HG03135 (cell line): ENCODE measurements around the gene VAV1.
"Not testable (repeated sequence)": the region's sequence is repeated elsewhere in the genome, so short reads cannot be mapped to it uniquely, and the experiment has no call there.

Experiments used
- ATAC-seq: cut with Tn5 transposase; IDR thresholded peaks from one replicate; pipeline ENCODE4 v1.9.1; 2021; ENCODE audit warnings: mild to moderate bottlenecking, moderate library complexity; ENCODE audit not compliant: unreplicated experiment

The VAV1 gene

DNA sequence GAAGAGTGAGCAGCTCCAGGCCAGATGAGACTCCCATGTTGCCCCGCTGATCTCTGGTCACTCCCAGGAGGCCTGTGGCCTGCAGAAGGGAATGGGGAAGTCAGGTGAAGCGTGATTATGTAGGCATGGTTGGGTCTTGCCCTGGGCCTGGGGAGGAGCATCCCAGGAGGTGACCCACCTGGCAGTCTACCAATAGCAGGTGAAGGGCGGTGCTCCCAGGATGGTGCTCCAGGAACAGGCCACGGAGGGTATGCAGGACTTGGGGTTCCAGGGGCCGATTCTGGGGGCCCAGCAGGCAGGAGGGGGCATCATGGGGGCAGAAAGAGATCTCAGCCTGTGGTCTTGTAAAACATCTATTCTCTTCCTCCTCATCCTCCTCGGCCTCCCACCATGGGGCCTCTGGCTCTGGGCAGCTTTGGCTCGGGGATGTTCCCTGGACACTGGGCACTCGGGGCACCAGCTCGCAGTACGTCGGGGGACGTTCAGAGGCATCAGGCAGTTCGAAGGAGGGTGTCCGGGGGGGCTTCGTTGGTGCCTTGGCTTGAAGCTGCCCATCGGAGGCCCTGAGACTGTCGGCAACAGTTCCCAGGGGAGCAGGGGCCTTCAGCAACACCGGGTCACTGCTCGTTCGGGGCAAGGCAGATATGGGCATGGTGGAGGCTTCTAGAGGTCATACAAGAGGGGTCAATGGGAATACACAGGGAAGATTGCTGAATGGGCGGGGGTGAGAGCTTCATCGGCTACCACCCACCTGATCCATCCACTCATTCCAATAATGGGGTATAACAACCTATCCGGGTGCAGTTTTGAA lies 17.6 kb upstream of the VAV1 start:
- ATAC-seq = no peak

GRCh38 chr19:6760606-6761005 lies 11.9 kb upstream of the VAV1 start:
- no peak for ATAC-seq

GRCh38 chr19:6761053-6761676 lies 11.3 kb upstream of the VAV1 start:
- ATAC-seq = no peak

DNA sequence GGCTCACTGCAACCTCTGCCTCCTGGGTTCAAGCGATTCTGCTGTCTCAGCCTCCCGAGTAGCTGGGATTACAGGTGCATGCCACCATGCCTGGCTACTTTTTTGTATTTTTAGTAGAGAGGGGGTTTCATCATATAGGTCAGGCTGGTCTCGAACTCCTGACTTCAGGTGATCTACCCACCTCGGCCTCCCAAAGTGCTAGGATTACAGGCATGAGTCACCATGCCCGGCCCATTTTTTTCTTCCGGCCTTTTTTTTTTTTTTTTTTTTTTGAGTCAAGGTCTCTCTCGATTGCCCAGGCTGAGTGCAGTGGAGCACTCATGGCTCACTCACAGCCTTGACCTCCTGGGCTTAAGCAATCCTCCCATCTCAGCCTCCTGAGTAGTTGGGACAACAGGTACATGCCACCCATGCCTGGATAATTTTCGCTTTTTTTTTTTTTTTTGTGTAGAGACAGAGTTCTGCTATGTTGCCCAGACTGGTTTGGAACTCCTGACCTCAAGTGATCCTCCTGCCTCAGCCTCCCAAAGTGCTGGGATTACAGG lies 10.2 kb upstream of the VAV1 start:
- not testable (repeated sequence) for ATAC-seq

- no peak for ATAC-seq
Measured at GRCh38 chr19:6765738-6766356, 6.7 kb upstream of the VAV1 start.

- no peak for ATAC-seq
Measured at GRCh38 chr19:6766357-6767080, 6.0 kb upstream of the VAV1 start.

DNA sequence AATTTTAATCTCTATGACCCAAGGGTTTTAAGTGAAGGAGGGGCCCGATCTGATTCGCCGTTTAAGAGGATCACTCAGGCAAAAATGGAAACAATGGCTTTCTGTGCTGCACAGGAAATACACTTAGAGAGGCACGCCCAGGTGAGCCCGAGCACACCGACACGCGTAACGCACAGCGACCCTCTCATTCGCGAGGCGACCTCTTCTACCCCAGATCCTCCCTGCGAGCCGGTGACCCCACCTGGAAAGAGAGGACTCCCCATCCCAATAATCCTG lies 5.5 kb upstream of the VAV1 start:
- peak; percentile 22 for ATAC-seq

DNA sequence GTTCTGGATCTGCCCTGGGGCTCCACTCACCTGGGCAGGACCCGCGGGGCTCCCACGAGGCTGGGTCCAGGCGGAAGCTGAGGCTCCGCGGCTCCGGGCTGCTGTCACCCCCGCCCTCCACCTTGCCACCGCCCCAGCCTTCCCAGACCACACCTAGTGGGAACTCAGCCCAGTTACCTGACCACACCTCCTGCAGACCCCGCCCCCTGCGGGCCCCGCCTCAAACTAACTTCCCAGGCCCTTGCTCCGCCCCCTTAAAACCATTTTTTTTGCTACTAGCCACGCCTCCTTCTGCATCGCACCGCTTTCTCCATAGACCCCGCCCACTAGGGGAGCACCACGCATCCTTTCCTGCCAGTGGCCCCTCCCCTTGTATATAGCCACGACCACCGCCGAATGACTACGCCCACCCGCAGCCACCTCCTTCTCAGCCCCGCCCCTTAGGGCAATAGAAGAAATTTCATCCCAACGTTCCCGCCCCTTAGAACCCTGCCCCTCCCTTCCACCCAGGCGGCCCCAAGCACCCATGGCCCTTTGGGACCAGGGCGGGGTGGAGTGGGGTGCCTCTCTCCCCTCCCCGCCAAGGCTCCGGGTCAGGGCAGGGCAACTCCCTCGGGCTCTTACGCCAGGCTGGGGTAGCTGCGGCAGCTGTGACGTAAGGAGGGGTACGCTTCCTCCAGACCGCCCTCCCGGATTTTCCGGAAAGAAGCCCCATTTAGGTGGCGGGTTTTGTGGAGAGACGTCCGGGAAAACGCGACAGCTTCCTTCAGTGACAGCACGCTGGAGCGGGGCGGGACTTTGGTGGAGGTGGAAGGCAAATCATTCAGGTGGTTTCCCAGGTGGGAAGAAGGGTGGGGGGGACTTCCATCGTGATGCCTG lies 4.9 kb upstream of the VAV1 start, which contains the start of gene SH2D3A:
TSS of gene SH2D3A (minus strand) at position 79 of the 879 bp plus-strand sequence. CDS start 3,687 bp downstream, outside the sequence.
- ATAC-seq = peak; percentile 55

- ATAC-seq = no peak
Measured at GRCh38 chr19:6768236-6768785, 4.2 kb upstream of the VAV1 start.

GRCh38 chr19:6769006-6769619 lies 3.4 kb upstream of the VAV1 start:
- ATAC-seq = no peak

- not testable (repeated sequence) for ATAC-seq
Measured at GRCh38 chr19:6771648-6772027, 870 bp upstream of the VAV1 start.

DNA sequence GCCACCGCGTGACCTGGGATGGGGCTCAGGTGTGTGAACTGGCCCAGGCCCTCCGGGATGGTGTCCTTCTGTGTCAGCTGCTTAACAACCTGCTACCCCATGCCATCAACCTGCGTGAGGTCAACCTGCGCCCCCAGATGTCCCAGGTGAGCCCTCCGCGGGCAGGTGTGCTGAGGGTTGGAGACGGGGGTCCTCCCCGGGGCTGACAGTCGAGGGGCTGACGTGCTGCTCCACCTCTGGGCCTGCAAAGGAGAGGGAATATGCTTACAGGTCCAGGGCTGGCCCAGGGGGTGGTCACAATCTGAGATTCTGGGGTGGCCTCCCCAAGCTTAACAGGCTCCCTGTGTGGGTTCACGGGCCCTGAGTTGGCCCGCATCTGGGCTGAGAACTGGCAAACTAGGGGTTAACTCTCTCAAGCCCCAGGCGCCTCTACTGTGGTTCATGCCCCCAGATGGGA lies 386 bp downstream of the VAV1 start:
- no peak for ATAC-seq

DNA sequence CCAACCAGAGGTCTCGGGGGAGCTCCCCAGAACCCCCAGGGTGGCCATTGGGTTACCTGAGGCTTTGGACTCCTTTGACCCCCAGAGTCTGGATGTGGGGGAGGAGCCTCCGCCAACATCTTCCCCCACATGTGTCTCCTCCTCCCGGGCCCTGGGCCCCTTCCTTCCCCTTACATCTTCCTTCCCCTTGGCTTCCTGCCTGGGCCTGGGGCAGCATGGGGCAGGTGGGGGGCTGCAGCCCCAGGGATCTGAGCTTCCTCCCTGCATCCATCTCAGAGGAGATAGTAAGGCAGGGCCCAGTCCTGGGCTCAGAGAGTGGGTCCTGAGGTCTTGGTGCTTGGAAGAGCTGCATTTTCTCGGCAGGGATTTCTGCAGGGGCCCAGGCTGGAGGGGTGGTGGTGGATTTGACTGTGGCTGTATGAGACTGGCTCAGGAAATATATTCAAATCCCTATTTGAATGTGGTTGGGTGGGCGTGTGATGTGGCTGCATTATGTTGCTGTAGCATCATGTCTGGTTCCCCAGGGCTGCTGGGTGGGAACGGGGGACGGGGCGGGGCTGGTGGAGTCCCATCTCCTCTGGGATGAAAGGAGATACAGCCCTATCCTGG lies 919 bp downstream of the VAV1 start:
- peak; percentile 24 for ATAC-seq

DNA sequence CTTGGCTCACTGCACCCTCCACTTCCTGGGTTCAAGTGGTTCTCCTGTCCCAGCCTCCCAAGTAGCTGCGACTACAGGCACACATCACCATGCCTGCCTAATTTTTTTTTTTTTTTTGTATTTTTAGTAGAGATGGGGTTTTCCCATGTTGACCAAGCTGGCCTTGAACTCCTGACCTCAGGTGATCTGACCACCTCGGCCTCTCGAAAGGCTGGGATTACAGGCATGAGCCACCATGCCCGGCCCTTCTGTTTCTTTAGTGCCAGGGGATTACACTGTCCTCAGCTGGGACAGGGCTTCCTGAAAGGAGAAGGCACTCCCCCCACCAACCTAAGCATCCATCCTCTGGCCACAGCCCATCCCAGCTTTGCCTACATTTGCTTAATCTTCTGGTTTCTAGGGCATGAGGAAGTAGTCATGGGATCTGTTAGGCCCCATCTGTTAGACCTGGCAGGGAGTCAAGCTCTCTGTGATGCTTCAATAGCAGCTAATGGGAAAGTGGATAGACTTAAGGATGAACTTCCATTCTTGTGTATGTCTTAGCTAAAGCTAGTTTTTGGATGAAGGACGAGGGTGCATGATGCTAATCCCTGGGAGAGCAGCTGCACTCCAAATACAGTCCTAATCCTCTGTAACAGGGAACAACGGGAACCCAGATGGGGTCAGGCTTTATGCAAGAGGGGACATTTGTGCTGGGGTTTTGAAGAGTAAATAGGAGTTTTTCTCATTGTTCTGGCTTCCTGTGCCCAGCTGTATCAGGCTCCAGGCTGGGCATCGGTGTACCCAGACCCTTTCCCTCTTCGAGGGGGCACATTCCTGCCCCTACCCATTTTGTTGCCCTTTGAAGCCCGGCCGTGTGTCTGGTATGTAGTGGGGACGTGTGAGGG lies 2.6 kb downstream of the VAV1 start:
- no peak for ATAC-seq

DNA sequence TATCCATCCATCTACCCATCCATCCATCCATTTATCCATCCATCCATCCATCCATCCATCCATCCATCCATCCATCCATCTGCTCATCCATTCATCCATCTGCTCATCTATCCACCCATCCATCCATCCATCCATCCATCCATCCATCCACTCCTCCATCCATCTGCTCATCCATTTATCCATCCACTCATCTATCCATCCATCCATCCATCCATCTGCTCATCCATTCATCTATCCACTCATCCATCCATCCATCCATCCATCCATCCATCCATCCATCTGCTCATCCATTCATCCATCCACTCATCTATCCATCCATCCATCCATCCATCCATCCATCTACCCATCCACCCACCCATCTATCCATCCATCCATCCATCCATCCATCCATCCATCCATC lies 3.5 kb downstream of the VAV1 start:
- ATAC-seq = not testable (repeated sequence)

DNA sequence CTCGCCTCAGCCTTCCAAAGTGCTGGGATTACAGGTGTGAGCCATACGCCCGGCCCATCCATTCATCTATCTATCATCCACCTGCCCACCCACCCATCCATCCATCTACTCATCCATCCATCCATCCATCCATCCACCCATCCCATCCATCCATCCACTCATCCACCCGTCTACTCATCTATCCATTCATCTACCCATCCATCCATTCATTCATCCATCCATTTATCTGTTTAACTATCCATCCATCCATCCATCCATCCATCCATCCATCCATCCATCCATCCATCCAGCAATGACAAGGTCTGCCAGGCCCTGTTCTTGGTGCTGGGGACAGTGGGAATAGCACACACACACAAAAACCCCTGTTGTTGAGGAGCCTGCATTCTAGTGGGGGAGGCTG lies 4.5 kb downstream of the VAV1 start:
- ATAC-seq = no peak

- no peak for ATAC-seq
Measured at GRCh38 chr19:6777434-6777833, 4.9 kb downstream of the VAV1 start.

GRCh38 chr19:6778386-6778785 lies 5.9 kb downstream of the VAV1 start:
- no peak for ATAC-seq
